EL (cell line): ENCODE results near the gene TRIM44.
"Not testable (repeated sequence)": the region's sequence is repeated elsewhere in the genome, so short reads cannot be mapped to it uniquely, and the experiment has no call there.

Experiments used
- DNase-seq: peaks from one replicate; pipeline ENCODE4 v3.0.0-alpha.2; 2016

The TRIM44 gene

GRCh38 chr11:35675901-35676610 lies 13.5 kb downstream of the TRIM44 start:
- DNase-seq: no peak

DNA sequence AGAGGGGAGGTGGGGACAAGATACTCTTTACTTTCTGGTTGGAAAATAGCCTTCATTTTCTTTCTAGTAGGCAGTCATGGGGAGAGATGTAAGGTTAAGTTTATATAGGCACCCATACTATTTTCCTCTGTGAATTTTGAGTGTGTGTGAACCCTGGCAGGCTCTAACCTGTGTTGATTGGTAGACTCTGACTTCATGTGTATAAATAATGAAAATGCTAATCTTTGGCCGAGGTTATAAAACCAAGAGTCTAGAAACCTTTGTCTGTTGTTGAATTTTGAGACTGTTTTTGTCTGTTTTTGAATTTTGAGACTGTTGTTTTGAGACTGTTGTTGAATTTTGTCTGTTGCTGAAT lies 14.0 kb downstream of the TRIM44 start:
- no peak for DNase-seq

DNA sequence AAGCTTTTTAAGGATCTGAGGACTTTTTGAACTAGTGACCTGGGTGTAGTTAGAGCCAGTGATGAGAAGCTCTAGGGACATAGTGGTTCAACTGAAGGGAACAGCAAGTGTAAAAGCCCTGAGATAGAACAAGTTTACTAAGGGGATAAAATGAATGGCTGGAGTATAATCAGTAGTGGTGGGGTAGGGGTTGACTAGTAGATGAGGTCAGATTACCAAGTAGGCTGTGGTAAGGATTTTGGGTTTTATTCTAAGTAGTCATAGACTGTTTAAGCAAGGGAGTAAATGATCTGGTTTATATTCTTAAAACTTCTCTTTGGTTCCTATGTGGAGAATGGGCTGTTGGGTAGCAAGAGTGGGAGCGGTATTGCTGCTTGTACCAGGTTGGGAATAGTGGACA lies 15.3 kb downstream of the TRIM44 start:
- DNase-seq: no peak

GRCh38 chr11:35678471-35678870 lies 15.9 kb downstream of the TRIM44 start:
- DNase-seq: no peak

DNA sequence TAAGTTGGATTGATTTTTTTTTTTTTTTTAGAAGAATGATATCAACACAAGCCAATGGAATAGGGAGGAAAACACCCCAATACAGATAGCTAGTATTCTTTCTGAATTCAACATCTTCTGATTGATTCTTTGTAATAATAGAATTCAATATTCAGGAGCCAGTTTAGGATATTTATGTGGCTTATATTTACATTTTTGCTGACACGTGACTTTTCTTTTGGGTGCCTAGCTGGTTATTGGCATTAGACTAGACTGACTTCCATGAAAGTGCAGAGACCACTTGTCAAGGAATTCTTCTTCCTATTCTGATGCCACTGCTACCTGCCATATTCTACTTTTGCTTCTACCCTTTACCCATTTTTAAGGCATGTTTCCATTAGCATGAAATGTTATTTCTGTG lies 16.4 kb downstream of the TRIM44 start:
- DNase-seq: no peak

DNA sequence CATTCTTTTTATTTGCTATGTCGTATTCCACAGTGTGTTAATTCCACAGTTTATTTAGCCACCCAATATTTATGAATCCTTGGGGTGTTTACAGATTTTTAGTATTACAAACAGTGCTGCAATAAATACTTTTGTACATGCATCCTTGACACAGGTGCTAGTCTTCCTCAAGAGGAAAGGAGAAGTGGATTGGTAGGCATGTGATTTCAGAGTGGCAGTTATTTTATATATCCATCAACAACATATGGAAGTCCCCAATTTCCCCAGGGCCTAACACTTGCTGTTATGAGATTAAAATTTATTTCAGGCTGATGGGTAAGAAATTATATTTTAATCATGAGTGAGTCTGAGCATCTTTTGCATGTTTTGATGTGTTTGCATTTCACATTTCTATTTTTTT lies 17.9 kb downstream of the TRIM44 start:
- no peak for DNase-seq

GRCh38 chr11:35681163-35681767 lies 18.7 kb downstream of the TRIM44 start:
- no peak for DNase-seq

DNA sequence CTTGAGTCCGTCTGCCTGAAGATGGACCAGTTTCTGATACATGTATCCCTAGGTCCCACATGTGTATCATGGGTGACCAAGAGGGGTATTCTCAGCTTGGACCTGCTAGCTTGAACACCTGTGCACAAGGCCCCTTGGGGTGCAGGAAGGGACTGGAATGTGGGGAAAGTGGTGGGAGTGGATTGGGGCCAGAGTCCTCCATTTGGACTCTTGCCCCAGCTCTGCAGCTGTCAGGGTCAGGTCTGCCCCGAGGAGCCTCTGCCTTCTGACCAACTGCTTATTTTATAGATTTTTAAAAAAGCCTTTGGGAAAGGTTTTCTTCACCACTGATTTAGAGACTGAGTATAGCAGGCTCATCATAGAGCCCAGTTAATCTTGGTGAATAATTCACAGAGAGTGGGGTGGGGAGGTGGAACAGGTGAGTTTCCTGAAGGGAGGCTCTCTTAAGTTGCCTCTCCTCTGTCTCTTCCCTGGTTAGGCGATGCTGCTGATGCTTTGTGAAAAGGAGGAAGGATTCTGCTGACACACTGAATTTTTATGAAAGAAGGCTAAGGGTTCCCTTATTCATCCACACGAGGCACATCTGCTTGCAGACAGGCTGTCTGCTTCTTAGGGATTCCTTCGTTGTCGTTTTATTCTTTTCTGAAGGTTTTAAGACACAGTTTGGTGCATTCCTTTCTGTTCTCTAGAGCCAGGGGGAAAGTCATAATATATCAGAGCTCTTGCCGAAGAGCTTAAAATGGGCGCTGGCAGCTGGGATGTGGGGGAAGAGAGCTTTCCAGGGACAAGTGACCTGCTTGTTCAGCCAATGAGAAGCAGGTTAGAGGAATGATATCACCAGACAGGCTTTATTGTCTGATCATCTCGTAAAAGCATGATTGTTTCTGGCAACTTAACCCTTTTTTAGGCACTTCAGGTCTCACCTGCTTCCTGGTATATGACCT lies 19.9 kb downstream of the TRIM44 start:
- no peak for DNase-seq

DNA sequence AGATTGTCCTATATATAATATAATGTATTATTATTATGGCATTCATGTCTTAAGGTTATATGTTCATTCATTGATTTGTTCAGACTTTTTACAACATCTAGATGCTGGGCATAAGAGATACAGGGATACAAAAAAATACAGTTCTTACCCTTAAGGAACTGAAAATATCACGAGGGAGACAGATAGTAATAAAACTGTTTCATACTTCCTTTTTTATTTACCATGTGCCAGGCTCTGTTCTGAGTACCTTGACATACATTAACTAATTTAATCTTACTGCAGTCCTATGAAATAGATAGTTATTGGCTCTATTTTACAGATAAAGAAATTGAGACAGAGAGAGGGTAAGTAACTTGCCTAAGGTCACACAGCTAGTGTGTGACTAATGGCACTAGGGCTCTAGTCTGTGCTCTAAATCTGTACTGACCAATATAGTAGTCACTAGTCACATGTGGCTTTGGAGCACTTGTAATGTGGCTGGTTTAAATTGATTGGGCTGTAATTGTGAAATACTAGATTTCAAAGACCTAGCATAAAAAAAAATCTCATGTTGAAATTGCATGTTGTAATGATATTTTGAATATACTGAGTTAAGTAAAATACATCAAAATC lies 21.3 kb downstream of the TRIM44 start:
- DNase-seq: no peak

DNA sequence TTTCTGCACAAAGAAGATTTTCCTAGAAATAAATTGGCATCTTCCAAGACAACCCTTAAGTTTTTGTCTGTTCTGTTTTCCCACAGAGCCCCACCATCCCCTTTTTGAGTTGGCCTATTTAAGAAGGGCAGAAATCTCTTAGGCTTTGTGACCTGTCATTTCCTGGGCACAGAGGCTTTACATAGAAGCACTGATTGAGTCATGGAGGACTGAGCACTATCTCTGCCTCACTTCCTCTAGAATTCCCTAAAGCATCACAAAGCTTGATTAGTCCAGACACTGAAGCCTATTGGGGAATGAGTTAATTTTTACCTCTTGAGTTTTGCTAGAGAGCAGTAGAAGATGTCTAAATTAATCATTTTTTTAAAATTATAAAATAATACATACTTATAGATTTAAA lies 25.4 kb downstream of the TRIM44 start:
- peak; percentile 61 for DNase-seq

DNA sequence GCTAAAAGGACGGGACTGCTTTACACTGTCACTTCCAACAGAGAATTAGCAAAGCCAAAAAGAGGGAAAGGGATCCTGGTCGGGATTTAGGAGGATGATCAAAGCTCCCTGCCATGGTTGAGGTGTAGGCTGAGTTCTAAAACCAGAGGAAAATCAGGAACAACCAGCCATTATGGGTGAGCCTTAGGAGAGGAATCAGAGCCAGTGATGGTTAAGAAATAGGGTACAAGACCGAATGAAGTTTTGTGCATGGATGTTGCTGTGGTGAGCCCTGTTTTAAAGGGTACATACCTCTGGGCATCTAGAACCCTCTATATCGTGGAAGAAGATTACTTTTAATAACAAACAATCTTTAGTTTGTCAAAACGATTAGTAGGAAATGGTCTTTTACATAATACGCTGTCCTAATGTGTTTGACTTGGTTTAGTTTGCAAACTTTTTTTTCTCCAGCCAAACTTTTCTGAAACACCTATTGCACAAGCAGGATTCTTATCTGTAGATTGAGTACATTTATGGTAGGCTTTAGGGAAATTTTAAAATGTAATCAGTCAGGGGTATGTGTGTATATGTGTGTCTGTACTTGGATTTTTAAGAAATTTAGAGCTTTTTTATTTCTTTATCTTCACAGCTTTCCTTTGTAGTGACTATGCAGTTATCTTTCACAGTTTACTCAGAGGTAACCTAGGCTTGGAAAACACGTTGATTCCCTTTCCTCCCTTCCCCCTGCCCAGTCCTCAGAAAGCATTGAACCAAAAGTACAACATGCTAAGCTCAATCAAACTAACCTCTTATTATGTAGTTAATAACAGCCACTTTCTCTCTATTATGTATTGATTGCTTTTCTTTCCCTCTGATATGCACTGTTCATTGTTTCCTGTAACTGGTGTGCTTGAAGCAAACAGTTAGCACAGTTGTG lies 26.8 kb downstream of the TRIM44 start:
- no peak for DNase-seq

DNA sequence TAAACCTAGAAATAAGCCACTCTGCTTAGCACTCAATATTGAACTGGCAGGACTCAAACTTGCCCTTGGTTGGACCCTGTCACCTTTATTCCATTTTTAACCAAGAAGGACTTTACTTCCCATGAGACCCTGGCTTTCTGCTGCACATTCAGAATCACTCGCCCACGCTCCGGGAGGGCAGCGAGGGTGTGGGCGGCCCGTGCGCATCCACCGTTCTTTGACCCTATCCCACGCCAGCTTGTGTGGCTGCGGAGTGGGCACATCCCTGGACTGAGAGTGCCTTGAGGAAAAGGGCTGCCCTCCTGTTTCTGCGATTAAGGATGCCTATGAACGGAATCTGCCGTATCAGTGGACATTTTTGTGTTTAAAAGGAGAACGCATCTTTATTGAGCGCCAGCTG lies 39.6 kb downstream of the TRIM44 start:
- DNase-seq: no peak

DNA sequence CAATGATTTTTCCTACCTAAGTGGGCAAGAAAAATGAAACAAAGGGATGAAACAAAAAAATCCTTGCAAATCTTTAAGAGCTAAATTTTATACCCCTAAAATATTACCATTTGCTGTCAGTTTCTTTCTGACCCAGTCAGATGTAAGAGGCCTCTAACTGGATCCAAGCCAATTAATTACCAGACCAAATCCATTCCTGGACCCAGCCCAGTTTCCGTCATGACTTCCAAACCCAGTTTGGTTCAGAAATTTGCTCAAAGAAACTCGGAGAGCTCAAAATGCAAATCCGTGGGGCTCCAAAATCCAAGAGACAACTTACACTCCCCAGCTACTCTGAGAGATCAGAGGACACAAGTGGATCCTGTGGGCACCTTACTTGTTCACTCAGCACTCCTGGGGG lies 46.8 kb downstream of the TRIM44 start:
- no peak for DNase-seq

DNA sequence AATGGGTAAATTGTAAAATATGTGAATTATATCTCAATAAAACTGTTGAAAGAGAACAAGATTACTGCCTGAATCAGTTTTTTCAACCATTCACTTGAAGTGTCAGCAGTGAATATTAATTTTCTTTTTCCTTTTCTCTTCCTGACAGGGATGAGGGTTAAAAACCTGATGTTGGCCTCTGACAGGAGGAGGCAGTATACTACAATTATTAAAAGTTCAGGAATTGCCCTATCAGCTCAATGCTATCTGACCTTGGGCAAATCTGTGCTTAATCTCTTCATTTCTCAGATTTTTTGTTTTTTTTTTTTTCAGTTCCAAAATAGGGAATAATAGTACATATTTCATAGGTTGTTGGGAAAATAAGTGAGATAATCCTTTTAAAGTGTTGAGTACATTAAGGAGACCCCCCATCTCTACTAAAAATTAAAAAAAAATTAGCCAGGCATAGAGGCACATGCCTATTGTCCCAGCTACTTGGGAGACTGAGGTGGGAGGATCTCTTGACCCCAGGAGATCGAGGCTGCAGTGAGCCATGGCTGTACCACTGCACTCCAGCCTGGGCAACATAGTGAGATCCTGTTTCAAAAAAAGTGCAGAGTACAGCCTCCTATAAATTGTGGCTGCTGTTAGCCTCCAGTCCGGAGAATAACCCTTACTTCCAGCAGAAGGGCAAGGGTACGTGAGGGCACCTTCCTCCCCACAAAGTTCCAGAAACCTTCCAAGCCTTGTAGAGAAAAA lies 48.8 kb downstream of the TRIM44 start:
- DNase-seq: peak; percentile 3

DNA sequence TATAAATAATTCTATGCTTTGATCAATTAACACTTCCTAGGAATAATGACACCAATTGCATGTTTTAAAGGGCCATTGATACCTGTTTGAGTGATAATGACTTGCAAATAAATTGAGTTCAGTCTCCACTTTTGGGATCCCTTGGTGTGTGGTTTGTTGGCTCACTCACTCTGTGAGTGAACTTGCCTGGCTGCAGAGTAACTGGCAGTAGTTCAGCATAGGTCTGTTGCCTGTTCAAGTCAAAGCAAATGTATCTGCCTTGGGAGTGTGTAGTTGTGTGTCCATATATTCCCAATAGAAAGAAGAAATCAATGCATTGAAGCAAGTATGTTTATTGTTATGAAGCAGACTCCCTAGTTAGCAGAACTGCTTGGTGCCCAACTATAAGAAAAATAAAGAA lies 49.3 kb downstream of the TRIM44 start:
- DNase-seq: no peak

DNA sequence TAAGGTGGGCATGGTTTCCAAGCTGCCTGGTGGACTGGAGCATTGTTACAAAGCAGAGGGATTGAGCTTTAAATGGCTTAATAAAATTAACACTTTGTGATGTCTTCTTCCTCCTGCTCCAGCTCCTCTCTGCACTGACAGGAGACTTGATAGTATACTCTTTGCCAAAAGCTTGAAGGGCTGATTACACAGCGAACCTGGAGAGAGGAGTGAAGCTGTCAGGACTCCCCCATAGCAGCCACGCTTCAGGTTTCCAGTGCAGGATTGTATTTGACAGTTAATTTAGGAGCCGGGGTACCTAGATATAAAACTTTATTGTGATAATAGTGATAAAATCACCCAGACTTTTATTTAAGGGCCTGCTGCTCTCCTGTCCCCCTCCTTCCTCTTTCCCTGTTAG lies 50.0 kb downstream of the TRIM44 start:
- DNase-seq: no peak

DNA sequence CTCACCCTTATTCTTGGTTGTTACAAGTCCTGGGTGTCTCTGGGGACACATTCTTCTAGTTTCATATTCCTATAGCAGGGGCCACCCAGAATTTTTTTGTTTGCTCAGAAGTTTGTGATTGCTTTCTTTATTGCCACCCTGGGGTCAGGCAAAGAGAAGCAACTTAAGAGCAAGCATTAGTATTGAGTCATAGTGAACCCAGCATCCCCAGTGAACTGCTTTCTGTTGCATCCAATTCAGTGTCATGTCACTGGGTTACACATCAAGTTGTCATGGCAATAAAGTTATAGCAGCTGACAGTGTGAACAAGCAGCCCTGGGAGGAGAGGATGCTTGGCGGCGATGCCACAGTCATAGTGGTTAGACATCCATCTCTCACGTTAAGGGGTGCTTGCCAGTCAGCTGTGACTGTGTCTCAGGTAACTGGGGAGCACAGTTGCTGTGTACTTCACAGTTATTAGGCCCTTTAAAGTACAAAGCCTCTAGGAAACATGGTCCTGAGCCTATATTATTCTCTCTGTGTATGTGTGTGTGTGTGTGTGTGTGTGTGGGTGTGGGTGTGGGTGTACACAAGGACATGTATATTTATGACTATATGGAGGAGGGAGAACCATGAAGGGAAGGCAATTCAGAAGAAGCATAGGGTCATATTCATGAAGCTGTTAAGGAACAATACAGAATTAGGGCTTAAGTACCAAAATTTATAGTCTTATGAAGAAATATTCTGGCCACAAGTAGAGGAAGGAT lies 52.5 kb downstream of the TRIM44 start:
- DNase-seq: peak; percentile 46

DNA sequence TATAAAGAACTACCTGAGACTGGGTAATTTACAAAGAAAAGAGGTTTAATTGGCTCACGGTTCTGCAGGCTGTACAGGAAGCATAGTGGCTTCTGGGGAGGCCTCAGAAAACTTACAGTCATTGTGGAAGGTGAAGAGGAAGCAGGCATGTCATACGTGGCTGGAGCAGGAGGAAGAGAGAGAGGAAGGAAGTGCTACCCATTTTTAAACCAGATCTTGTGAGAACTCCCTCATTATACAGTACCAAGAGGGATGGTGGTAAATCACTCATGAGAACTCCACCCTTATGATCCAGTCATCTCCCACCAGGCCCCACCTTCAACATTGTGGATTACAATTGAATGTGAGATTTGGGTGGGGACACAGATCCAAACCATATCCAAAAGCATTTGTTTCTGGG lies 53.1 kb downstream of the TRIM44 start:
- not testable (repeated sequence) for DNase-seq

DNA sequence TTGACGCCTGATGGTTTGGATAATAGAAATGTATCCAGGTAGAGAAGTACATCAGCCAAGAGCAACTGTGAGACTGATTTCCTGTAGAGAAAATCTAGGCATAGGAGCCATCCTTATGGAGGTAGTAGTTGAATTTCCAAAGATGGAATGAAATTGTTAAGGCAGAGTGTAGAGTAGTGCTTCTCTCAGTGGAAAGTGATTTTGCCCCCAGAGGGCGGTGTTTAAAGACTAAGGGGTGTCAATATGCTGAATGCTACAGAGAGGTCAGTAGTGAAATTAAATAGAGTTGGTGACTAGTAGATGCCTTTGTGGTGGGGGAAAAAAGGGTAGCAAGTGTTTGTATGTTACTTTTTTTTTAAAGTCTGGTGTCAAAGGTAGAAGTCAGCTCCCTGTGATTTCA lies 54.5 kb downstream of the TRIM44 start:
- no peak for DNase-seq

DNA sequence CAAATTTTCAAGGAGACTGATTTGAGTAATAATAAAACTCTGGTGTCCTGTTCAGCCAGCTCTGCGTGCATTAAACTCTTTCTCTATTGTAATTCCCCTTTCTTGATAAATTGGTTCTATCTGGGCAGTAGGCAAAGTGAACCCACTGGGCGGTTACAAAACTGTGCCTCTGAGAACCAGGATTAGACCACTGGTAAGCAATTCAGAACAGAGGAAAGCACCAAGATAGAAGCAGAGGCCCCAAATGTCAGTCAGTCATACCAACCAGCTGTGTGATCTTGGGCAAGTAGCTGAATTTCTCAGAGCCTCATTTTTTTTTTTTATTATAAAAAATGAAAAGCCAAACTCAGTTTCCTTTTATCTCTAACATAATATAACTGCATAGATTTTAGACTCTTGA lies 54.9 kb downstream of the TRIM44 start:
- no peak for DNase-seq
